K562 treated with DMSO at 1 percent for 4 hours (cell line): Measurements from ENCODE around the gene CRK. TPM values are rescaled to one million over a fixed set of nuclear protein-coding genes. Genes with fewer than 3 reads are reported as not detected.

Experiments used
- total RNA-seq: library from RNA; unstranded; fragments of 300-600 nt; gene quantifications from 2 replicates; pipeline ENCODE4 v1.2.3, GENCODE V29; 2022; ENCODE audit not compliant: insufficient read depth

CRK gene
- total RNA-seq, result 15.7 and 21.2 TPM in 2 replicates

DNA sequence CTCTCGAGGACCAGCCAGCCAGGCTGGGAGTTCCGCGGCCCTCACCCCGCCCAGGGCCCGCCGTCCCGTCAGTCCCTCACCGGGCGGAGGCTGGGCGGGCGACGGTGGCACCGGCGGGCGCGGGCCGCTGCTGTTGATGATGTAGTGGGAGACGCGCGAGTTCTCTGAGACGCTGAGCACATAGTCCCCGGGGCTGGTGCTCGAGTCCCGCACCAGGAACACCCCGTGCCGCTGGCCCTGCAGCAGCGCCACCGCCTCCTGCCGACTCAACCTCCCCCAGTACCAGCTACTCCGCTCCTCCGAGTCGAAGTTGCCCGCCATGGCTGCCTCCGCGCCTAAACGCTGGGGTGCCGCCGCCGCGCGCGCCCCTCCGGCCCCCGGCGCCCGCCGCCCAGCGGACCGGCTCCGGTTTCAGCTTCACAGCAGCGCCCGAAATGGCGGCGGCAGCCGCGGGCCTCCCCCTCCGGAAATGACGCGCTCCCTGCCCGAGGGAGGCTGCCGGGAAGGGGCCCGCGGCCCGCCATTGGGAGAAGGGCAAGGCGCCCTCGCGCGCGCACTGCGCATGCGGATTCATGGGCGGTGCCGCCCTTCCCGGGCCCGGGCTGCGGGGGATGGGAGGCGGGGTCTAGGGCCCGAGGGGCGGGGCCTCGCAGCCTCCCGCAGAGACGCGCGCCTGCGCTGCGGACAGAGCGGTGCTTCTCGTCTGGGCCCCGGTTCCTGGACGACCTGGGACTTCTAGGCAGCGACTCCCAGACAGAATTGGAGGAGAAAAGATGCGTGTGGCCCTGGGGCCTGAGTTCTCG lies at the start of gene CRK:
Gene CRK, minus strand, starts transcription at position 436 of the 803 bp plus-strand sequence. Its CDS starts 115 bp downstream, at position 321.

DNA sequence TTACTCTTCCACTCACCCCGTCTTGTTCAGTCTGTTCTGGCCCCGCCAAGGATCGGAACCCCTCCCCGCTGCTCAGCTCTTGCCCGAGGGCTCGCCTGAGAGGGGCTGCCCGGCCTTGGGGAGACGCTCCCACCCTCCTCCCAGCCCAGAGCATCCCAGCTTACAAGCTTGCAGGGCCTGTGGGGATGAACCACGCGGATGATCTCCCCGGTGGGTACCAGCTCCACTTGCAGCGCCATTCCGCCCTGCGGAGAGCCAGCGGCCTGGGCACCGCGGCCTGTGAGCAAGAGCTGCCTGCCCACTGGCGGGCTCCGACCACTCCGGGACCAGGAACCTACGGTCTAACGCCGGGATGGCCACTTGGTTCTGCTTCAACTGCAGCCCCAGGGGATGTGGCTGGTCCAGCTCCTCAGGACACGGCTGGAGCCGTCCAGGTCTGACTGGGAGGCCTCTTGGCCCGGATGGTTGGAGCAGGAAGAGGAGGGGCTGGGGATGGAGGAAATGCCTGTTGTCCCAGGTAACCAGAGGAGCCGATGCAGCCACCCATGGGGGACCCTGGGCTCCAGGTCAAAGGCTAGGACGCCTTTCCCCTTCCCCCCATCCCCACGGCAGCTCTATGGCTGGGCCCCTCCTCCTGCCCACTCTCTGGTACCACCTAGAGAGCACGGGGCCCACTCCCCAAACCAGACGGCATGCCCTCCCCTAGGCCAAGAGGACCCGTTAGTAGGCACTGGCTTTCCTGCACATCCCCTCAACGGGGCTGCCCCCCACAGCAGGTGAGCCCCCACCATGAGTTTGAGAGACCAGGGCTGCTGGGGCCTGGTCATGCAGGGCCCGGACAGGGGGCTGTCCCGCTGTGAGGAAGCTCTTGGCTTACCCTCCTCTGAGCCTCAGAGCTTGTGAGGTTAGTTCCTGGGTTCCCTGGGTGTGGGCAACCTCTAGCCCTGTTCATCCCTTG lies 36.5 kb upstream of the CRK start, which contains the start of gene MYO1C:
Gene MYO1C, minus strand, starts transcription at position 438 of the 958 bp plus-strand sequence. Its CDS starts 199 bp downstream, at position 239.

DNA sequence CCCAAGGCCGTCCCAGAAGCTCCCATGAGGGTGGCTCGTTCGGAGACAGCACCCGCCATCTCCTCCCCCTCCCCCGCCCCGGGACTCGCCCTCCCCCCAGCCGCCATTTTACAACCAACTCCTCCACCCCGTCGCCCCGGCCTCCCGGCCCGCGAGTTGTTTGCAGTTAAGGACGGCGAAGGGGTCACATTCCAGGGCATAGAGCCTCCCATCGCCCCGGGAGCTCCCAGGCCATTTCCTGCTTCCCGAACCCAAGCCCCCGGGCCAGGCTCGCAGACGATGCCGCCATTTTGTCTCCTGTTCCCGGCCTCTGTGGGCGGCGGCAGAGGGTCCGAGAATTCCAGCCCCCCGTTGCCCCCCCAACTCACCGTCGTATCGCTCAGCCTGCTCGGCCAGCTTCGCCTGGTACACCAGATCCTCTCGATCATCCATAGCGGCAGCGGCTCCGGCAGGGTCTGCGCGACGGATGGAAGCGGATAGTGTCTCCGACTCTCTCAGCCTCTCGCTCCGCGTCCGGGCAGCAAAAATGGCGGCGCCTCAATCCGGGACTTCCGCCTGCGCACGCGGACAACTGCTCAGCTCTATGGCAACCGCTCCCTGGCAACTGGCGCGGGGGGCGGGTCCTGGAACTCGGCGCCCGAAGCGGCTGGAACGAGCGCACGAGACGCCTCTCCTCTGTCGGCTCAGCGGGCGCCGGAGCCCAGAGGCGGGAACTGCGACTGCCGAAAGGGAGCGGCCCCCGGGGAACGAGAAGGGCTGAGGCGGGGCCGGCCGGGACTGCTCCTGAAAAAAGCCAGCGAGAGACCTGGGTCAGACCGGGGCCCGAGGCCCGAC lies 56.1 kb downstream of the CRK start, which contains the start of gene YWHAE:
Gene YWHAE, minus strand, starts transcription at position 544 of the 834 bp plus-strand sequence. Its CDS starts 112 bp downstream, at position 432.

Other genes with a start within 250 kb of the CRK start
- not detected in 2 replicates for gene BHLHA9, start 185.8 kb downstream of the CRK start, total RNA-seq
- gene TRARG1, start 176.6 kb downstream of the CRK start, total RNA-seq, result not detected in 2 replicates
- gene YWHAE, start 56.0 kb downstream of the CRK start, total RNA-seq, result 184 and 201 TPM in 2 replicates
- gene MYO1C, start 36.5 kb upstream of the CRK start, total RNA-seq, result 24.7 and 26.9 TPM in 2 replicates
- 22.7 and 27.5 TPM in 2 replicates for gene INPP5K, start 60.4 kb upstream of the CRK start, total RNA-seq
- gene PITPNA, start 106.6 kb upstream of the CRK start, total RNA-seq, result 30.7 and 35.8 TPM in 2 replicates
- 1.8 TPM in 2 replicates for gene SLC43A2, start 172.6 kb upstream of the CRK start, total RNA-seq
- gene SCARF1, start 189.5 kb upstream of the CRK start, total RNA-seq, result 5.1 and 8.9 TPM in 2 replicates
- gene RILP, start 193.6 kb upstream of the CRK start, total RNA-seq, result 44.9 and 58.1 TPM in 2 replicates
- gene PRPF8, start 228.6 kb upstream of the CRK start, total RNA-seq, result 115 and 133 TPM in 2 replicates